A673 (cell line): ENCODE results near the gene DKK3.

Source experiments
- EZH2 ChIP-seq: fragments of 200-600 bp; sonication (generic); IDR thresholded peaks from 2 replicates; pipeline ENCODE4 v1.6.1; 2017; ENCODE audit warnings: borderline replicate concordance, low read depth, mild to moderate bottlenecking, mixed read lengths, antibody characterized with exemption, low read length; ENCODE audit not compliant: poor library complexity, severe bottlenecking
- TF ChIP-seq, protein P1 (sequence below): fragments of 300-800, 200-600 bp; sonication (generic); conservative IDR thresholded peaks from 2 replicates; pipeline ENCODE4 v1.5.1; 2017; ENCODE audit warnings: low read depth, mild to moderate bottlenecking, antibody characterized with exemption, low read length, moderate library complexity, mixed read lengths

DNA sequence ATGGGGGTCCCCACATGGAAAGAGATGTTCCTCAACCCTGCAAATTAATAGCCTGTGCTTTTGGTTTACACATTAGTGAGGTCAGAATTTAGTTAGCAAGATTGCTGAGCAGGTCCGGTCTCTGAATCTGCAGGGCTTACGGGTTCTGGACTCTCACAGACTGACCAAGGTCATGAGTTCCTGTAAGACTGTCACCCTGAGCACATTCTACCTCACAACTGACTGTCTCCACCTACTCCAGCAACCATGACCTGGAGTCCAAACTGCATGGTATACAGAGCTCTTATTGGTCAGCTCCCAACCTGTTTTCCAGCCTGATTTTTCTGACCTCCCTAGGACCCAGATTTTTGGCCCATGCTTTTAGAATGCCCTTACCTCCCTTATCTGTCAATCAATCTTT, 28.2 kb downstream of the DKK3 start:
- TF ChIP-seq, protein P1, sequence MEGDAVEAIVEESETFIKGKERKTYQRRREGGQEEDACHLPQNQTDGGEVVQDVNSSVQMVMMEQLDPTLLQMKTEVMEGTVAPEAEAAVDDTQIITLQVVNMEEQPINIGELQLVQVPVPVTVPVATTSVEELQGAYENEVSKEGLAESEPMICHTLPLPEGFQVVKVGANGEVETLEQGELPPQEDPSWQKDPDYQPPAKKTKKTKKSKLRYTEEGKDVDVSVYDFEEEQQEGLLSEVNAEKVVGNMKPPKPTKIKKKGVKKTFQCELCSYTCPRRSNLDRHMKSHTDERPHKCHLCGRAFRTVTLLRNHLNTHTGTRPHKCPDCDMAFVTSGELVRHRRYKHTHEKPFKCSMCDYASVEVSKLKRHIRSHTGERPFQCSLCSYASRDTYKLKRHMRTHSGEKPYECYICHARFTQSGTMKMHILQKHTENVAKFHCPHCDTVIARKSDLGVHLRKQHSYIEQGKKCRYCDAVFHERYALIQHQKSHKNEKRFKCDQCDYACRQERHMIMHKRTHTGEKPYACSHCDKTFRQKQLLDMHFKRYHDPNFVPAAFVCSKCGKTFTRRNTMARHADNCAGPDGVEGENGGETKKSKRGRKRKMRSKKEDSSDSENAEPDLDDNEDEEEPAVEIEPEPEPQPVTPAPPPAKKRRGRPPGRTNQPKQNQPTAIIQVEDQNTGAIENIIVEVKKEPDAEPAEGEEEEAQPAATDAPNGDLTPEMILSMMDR, result no peak
- TF ChIP-seq EZH2, result no peak
